GM18861 (cell line): Measurements from ENCODE around the gene MEX3D.

ENCODE experiments used
- ATAC-seq: cut with Tn5 transposase; IDR thresholded peaks from one replicate; pipeline ENCODE4 v1.9.1; 2021; ENCODE audit not compliant: unreplicated experiment

Gene MEX3D

DNA sequence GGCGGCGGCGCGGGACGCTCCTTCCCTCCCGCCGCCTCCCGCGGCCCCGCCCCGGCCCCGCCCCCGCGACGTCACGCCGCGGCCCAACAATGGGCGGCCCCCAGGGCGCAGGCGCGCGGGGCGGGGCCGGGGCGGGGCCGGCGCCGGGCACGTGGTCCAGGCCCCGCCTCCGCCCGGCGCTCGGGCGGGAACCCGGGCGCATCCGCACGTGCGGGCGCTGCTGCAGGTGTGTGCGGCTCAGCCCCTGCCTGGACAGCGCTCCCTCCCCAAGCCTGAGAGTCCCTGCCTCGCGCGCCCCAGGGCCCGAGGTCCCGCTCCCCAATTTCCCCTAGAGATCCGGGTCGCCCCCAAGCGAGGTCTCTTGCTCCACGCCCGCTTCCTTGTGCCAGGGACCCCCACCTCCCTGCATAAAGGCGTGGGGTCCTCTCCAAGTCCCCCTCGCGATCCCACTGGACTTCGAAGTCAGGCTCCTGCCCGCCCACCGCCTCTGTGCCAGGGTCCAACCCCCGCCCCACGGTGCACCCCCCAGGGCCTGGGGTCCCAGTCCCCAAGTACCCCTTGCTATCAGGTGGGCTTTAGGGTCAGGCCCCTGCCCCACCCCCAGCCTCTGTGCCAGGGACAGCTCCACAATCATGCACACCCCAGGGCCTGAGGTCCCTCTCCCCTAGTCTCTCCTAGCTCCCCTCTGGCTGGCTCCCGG lies at the start of gene MEX3D:
TSS of gene MEX3D (minus strand) at position 6 of the 700 bp plus-strand sequence. CDS start 267 bp downstream, outside the sequence.
- no peak for ATAC-seq

GRCh38 chr19:1616875-1617274 lies 48.8 kb upstream of the MEX3D start:
- ATAC-seq = no peak

DNA sequence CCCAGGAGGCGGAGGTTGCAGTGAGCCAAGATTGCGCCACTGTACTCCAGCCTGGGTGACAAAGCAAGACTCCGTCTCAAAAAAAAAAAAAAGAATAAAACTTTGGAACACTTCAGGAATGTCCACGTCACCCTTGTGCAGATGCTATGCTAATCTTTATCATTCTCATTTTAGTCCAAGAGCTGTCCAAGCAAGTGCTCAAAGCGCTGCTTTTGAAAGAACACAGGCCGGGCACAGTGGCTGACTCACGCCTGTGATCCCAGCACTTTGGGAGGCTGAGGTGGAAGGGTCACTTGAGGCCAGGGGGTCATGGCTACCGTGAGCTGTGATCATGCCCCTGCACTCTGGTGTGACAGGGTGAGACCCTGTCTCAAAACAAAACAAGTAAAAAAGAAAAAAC lies 48.3 kb upstream of the MEX3D start:
- no peak for ATAC-seq

DNA sequence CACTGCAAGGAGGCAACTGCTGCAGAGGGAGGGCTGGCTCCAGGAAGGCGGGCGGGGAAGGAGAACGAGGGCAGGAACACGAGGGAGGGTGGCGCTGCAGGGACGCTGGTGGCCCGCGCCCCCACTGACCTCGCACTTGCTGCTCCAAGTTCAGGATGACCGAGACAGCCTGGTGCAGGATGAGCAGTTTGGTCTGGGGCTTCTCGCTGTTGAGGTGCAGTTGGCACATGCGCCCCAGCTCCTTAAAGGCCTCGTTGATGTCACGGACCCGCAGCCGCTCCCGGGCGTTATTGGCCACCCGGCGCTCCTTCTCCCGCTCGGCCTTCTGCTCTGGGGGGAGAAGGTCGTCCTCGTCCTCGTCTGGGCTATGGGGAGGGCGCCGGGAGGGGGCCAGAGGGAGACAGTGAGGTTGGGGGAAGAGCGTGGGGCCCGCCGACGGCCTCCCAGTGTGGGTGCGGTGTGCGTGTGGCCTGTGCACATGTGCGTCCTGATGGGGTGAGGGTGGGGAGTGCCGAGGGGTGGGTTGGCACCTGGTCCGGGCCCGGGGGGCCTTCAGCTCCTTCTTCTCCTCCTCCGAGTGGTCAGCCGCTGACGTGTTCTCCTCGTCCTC lies 47.1 kb upstream of the MEX3D start:
- ATAC-seq = no peak

DNA sequence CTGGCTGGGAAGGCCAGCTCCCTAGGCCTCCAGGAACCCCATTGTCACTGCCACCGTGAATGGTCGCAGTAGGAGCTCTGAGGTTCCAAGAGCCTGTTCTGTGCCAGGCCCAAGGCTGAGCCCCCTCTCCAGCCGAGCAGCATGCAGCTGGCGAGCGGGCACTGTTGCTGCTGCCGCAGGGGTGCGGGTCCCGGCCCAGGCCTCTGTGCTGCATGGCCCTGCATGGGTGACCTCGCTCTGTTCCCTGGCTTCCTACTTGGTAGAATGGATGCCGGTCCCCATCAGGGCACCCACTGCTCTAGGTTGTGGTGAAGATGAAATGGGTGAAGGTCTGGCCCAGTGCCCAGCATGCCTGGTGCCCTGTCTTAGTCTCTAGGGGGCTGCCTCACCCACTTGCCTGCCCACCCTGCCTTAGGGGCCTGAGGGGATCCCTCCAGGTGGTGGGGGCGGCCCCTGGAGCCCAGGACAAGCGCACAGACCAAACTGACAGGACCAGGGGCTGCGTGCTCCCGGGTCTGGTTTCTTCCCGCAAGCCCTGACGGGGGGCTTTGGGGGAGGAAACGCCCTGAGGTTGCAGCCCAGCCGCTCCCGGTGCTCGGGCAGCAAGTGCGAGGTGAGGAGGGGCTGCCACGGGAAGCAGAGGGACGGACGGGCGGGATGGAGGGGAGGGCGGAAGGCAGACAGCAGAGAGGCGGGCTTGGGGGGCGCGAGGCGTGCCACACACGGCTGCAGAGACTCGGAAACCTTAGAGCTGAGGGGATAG lies 45.9 kb upstream of the MEX3D start:
- no peak for ATAC-seq

DNA sequence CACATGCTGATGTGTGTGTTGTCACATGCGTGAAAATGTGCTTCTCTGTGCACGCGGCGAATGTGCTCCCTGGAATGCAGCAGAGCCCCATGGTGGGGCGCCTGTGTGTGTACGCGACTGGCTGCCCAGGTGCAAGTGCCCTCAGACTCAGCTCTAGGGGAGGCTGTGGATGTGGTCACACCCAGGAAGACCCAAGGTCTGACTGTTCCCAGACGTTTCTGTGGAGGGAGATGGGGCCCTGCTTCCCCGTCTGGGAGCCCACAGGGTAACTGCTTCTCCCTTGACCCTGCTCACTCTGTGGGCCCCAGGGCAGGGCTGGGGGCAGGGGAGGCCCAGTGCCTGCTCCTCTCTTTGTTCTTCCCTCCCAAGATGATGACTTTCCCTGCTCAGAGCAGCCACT lies 45.0 kb upstream of the MEX3D start:
- no peak for ATAC-seq

DNA sequence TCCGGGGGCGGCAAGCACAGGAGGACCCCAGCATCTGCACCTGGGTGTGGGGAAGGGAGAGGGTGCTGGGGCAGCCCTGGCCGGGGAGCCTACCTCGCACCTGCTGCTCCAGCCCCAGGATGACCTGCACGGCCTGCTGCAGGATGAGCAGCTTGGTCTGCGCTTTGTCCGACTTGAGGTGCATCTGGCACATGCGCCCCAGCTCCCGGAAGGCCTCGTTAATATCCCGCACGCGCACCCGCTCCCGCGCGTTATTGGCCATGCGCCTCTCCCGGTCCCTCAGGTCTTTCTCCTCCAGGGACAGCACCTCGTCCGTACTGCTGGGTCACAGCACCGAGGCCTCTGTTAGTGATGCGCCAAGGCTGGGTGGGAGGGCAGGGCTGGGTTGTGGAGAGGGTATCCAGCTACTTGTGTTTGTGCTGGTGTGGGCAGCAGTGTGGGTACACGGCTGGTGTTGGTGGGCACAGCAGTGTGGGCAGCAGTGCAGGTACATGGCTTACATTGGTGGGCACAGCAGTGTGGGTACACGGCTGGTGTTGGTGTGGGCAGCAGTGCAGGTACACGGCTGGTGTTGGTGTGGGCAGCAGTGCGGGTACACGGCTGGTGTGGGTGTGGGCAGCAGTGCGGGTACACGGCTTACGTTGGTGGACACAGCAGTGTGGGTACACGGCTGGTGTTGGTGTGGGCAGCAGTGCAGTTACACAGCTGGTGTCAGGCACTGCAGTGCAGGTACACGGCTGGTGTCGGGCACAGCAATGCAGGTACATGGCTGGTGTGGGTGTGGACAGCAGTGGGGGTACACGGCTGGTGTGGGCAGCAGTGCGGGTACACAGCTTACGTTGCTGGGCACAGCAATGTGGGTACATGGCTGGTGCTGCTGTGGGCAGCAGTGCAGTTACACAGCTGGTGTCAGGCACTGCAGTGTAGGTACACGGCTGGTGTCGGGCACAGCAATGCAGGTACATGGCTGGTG lies 44.3 kb upstream of the MEX3D start:
- ATAC-seq = no peak

DNA sequence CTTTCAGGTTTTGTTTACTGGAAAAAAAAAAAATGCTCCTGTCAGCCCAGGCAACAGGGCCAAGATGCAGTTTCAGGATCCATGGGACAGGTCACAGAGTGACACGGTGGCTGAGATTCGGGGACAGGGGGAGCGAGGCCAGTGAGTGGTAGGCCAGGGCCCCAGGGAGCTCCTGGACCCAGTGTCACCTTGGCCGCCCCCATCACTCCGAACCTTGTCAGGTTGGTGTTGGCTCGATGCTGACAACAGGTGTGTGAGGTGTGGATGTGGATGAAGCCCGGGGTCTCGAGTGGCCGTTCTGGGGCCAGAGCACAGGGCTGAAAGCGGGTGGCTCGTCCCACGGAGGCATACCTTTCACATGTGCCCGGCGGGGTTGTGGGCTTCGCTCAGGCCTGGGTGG lies 43.2 kb upstream of the MEX3D start:
- no peak for ATAC-seq

- ATAC-seq = no peak
Observed at GRCh38 chr19:1610579-1610978, 42.5 kb upstream of the MEX3D start.

GRCh38 chr19:1609680-1610474 lies 41.8 kb upstream of the MEX3D start:
- no peak for ATAC-seq

DNA sequence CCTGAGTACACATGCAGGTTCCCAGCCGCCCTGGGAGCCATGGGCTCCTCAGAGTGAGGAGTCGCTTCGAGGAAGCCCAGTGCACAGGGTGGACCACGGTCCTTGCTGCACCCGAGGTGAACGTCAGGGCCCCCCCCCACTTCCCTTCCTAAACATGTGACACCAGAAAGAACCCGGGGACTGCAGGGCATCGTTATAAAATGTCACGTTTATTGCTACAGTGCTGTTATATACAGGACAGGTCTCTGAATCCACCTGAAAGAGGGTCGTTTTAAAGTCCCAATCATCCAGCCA lies 40.9 kb upstream of the MEX3D start:
- ATAC-seq = no peak

DNA sequence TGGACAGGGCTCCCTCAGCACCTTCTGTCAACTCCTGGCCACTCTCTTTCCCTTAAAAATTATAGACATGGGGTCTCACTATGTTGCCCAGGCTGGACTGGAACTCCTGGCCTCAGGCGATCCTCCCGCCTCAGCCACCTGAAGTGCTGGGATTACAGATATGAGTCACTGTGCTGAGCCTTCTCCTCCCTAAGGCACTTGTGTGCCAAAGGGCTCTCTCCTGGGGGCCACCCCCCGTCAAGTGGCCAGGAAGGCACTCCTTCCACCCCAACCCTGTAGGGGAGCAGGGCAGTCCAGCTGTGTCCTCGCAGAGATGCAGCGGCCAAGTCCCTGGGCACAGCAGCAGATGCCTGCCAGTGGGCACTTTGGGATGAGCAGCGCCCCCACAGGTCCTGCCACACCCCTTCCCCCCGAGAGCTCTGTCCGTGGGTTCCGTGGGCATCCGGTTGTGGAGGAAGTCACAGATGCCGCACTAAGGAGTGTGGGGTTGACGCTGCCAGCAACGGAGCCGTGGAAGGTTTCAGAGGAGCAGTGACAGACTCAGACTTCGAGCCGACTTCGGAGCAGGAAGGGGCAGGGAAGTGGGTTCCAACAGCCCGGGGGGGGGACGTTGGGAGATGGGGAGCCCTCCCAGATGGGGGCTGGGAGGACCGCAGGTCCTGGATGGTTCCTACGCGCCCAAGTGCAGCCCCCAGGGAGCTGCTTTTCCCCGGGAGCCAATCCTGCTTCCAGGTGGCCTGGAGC lies 40.4 kb upstream of the MEX3D start:
- ATAC-seq = no peak

DNA sequence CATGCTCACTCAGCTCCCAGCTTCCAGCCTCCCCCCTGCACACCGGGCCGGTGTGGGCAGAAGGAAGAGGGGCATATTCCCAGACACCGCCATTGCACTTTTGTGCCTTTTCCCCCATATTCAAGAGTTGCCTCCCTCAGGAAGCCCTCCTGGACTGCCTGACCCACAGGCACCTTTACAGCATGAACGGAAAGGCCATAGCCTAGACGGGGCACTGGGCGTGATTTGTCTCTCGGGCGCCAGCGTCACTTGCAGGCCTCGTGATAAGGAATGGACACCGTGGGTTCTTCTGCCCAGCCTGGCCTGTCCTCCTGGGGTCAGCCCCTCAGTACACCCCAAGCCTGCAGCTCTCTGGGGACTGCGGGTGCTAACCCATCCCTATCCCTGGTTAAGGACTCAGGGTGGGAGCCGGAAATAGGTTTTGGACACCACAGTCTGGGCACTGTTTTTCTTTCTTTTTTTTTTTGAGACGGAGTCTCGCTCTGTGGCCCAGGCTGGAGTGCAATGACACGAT lies 38.1 kb upstream of the MEX3D start:
- ATAC-seq = no peak

DNA sequence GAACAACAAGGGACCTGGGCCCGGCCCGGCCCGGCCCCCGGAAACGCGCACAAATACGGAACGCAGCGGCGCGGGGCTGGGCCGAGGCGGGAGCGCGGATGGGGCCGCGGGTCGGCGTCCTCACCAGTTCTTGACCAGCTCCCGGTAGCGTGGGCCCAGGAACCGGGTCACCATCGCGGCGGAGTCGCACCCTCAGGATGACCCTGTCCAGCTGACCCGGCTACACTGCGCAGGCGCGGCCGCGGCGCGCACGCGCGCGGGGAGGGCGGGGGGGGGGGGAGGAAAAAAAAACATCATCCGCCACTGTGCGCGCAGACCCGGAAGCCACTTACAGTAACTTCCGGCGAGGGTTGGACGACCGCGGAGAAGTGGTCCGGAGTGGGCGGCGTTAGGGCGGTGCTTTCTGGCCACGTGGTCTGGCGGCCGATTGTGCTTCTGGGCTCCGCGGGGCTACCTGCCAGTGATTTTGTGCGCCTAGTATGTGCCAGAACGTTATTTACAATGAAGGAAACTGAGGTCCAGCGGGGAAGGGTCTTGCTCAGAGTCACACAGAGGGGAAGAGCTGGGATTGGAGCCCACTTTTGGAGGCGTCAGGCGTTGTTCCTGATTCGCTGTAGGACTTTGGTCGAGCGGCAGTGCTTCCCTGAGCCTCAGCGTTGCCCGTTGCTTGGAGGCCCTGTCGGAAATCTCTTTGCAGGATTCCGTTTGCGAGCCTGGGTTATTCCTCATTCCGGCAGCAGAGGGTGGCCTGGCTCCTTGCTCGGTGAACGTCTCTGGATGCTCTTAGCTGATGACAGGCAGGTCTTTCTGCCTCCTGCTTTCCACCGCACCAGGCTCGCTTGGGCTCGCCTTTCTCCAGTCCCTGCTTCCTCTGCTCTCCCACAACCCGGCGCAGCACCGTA lies 37.4 kb upstream of the MEX3D start, which contains the start of gene UQCR11:
TSS of gene UQCR11 (minus strand) at position 227 of the 902 bp plus-strand sequence. CDS start at position 174, 53 bp downstream.
- ATAC-seq = peak; percentile 71

GRCh38 chr19:1602091-1602707 lies 34.1 kb upstream of the MEX3D start:
- ATAC-seq = no peak

DNA sequence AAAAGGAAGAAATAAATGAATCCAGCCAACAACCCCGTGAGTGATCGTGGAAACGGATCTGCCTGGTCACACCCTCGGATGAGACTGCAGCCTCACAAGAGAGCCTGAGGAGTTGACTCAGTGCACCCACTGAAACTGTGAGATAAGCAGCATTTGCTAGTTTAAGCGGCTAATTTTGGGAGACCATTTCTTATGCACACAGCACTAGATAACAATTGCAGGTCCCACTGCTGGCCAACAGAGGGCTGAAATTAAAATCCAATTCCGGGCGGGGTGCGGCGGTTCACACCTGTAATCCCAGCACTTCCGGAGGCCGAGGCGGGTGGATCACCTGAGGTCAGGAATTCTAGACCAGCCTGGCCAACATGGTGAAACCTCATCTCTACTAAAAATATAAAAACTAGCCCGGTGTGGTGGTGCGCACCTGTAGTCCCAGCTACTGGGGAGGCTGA lies 33.5 kb upstream of the MEX3D start:
- ATAC-seq = no peak

DNA sequence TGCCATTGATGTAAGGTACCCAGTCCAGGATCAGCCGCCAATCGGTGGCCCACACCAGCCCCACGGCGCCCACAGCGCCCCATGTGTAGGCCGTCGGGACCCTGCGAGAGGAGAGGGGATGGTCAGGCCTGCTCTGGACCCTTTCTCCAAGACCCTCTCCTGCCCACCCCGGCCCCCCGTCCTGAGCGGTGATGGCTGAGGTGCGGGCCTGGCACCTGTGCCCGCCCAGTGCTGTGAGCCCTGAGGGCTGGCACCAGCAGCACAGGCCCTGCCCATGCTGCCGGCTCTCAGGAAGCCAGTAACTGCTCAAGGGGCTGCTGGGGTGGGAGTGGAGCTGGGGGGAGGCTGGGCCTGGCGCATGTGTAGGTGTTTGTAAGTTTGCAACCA lies 31.3 kb upstream of the MEX3D start:
- ATAC-seq = no peak
